Activated effector memory CD4-positive, alpha-beta T cell treated with anti-CD3 and anti-CD28 coated beads, Interleukin-2, amount 50 U/mL, for 16 hours (primary cell): ENCODE measurements around the gene COPS3.

Experiments used
- DNase-seq: peaks from one replicate; pipeline ENCODE4 v3.0.0-alpha.2; 2020

The COPS3 gene

GRCh38 chr17:17280613-17281549 lies at the start of gene COPS3:
COPS3 (minus strand) TSS chr17:17281246; CDS start chr17:17281186, 60 bp downstream.
- peak; percentile 98 for DNase-seq

GRCh38 chr17:17328251-17328650 lies 47.2 kb upstream of the COPS3 start:
- DNase-seq = no peak

- DNase-seq = no peak
Measured at GRCh38 chr17:17326275-17326875, 45.3 kb upstream of the COPS3 start.

GRCh38 chr17:17325816-17326215 lies 44.8 kb upstream of the COPS3 start:
- no peak for DNase-seq

GRCh38 chr17:17325228-17325627 lies 44.2 kb upstream of the COPS3 start:
- DNase-seq = no peak

GRCh38 chr17:17324616-17325015 lies 43.6 kb upstream of the COPS3 start:
- no peak for DNase-seq

- no peak for DNase-seq
Measured at GRCh38 chr17:17322516-17323510, 41.8 kb upstream of the COPS3 start.

- DNase-seq = no peak
Measured at GRCh38 chr17:17321356-17322025, 40.4 kb upstream of the COPS3 start.

- DNase-seq = no peak
Measured at GRCh38 chr17:17320911-17321220, 39.8 kb upstream of the COPS3 start.

GRCh38 chr17:17320188-17320910 lies 39.3 kb upstream of the COPS3 start:
- DNase-seq = no peak

GRCh38 chr17:17315142-17315821 lies 34.2 kb upstream of the COPS3 start:
- DNase-seq = no peak

GRCh38 chr17:17314501-17315071 lies 33.5 kb upstream of the COPS3 start:
- DNase-seq = no peak

- peak; percentile 89 for DNase-seq
Measured at GRCh38 chr17:17313350-17313991, 32.4 kb upstream of the COPS3 start.

- no peak for DNase-seq
Measured at GRCh38 chr17:17309356-17309755, 28.3 kb upstream of the COPS3 start.

- DNase-seq = peak; percentile 79
Measured at GRCh38 chr17:17305281-17305801, 24.3 kb upstream of the COPS3 start.

- DNase-seq = no peak
Measured at GRCh38 chr17:17304521-17304985, 23.5 kb upstream of the COPS3 start.

- no peak for DNase-seq
Measured at GRCh38 chr17:17303847-17304490, 22.9 kb upstream of the COPS3 start.

GRCh38 chr17:17303010-17303846 lies 22.2 kb upstream of the COPS3 start, which contains the start of gene NT5M:
NT5M (plus strand) TSS chr17:17303373; CDS start chr17:17303551, 178 bp downstream.
- DNase-seq = peak; percentile 88
